Ishikawa (cell line): ENCODE data around the gene UBE2O.
A peak's percentile ranks its signal among the peaks of the same experiment; 100 is the strongest.

ENCODE experiments used
- CREB1 ChIP-seq: IDR thresholded peaks from 2 replicates; pipeline ENCODE4 v1.6.1; 2012; ENCODE audit warnings: low read depth
- EP300 ChIP-seq: IDR thresholded peaks from 2 replicates; pipeline ENCODE4 v1.6.1; 2012; ENCODE audit warnings: borderline replicate concordance
- FOXM1 ChIP-seq: IDR thresholded peaks from 2 replicates; pipeline ENCODE4 v1.6.1; 2012; ENCODE audit warnings: low read depth, borderline replicate concordance
- NFIC ChIP-seq: IDR thresholded peaks from 2 replicates; pipeline ENCODE4 v1.6.1; 2012
- RAD21 ChIP-seq: IDR thresholded peaks from 2 replicates; pipeline ENCODE4 v1.6.1; 2012; ENCODE audit warnings: low read depth
- TAF1 ChIP-seq: IDR thresholded peaks from 2 replicates; pipeline ENCODE4 v1.6.1; 2012; ENCODE audit warnings: low read depth, mild to moderate bottlenecking
- TCF12 ChIP-seq: IDR thresholded peaks from 2 replicates; pipeline ENCODE4 v1.6.1; 2012; ENCODE audit warnings: low read depth
- TF ChIP-seq, protein P1 (sequence below): IDR thresholded peaks from 2 replicates; pipeline ENCODE4 v1.6.1; 2012
- TF ChIP-seq, protein P2 (sequence below): IDR thresholded peaks from 2 replicates; pipeline ENCODE4 v1.6.1; 2012; ENCODE audit warnings: low read depth, mild to moderate bottlenecking

DNA sequence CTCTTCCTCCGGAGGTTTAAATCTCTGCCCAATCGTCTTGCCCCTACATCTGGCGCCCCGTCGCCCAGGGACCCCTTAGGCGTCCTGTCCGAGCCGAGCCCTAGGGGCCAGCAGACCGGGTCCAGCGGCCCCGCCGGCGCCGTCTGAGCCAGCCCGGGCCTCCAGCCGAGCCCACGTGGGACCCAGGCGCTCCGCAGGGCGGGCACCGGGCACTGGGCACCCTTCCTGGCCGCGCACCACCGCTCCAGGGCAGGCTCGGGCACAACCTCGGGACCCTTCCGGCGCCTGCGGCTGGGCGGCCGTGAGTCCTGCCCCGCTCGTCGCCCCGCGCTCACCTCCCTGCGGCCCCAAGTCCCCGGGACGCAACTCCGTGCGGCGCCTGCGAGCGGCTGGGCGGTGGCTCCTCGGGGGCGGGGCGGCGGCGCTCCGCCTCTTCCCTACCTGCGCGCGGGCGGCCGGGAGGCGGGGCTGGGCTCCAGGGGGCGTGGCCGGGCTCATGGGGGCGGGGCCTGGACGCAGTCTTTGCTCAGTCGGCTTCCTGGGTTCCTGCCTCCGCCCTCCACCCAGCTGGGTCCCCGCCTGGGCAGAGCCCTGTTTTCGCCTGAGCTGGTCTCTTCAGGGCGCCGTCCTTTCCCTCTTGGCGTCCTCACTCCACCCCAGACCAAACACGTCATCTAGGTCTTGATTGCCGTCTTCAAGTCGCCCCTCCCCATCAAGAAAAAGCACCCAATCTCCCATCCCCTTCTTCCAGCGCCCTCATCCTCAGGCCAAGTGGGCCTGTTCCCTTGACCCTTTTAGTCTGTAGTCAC lies 48.3 kb upstream of the UBE2O start, which contains the start of gene RHBDF2:
- TF ChIP-seq EP300 (peak; percentile 11; the same call in 1 of the 2 replicates), FOXM1 (no peak), TCF12 (peak; percentile 18; the same call in 1 of the 2 replicates), CREB1 (no peak), RAD21 (no peak), TAF1 (peak; percentile 61; the same call in 1 of the 2 replicates), NFIC (no peak)
- TF ChIP-seq, protein P1, sequence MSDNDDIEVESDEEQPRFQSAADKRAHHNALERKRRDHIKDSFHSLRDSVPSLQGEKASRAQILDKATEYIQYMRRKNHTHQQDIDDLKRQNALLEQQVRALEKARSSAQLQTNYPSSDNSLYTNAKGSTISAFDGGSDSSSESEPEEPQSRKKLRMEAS: peak; percentile 68; the same call in 1 of the 2 replicates
- TF ChIP-seq, protein P2, sequence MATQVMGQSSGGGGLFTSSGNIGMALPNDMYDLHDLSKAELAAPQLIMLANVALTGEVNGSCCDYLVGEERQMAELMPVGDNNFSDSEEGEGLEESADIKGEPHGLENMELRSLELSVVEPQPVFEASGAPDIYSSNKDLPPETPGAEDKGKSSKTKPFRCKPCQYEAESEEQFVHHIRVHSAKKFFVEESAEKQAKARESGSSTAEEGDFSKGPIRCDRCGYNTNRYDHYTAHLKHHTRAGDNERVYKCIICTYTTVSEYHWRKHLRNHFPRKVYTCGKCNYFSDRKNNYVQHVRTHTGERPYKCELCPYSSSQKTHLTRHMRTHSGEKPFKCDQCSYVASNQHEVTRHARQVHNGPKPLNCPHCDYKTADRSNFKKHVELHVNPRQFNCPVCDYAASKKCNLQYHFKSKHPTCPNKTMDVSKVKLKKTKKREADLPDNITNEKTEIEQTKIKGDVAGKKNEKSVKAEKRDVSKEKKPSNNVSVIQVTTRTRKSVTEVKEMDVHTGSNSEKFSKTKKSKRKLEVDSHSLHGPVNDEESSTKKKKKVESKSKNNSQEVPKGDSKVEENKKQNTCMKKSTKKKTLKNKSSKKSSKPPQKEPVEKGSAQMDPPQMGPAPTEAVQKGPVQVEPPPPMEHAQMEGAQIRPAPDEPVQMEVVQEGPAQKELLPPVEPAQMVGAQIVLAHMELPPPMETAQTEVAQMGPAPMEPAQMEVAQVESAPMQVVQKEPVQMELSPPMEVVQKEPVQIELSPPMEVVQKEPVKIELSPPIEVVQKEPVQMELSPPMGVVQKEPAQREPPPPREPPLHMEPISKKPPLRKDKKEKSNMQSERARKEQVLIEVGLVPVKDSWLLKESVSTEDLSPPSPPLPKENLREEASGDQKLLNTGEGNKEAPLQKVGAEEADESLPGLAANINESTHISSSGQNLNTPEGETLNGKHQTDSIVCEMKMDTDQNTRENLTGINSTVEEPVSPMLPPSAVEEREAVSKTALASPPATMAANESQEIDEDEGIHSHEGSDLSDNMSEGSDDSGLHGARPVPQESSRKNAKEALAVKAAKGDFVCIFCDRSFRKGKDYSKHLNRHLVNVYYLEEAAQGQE: no peak
